ENCODE results near the gene HNRNPF. TPM values are rescaled to one million over a fixed set of nuclear protein-coding genes. Genes with fewer than 3 reads are reported as not detected.

Gene HNRNPF
- total and polyA plus RNA-seq, 4 donors = 64.5 to 150 (median 113) TPM

DNA sequence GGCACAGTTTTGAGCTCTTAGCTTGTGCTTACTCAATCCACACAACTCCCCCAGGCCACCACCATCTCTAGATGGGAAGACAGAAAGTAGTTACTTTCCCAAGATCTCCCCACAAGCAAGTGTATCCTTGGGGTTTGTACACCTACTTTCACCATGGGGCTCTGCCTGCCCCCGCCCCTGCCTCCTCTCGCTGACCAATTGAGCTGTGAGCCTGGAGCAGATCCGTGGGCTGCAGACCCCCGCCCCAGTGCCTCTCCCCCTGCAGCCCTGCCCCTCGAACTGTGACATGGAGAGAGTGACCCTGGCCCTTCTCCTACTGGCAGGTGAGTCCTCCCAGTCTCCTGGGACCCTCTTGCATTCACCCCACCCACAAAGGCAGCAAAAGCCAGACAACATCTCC lies 35.5 kb downstream of the HNRNPF start (continued):
- TF ChIP-seq GABPA (IDR thresholded peaks at IDR 0.05 in 1 of 2, conservative IDR thresholded peaks at IDR 0.05 in 1 of 2) (no peak), MAX (IDR thresholded peaks at IDR 0.05) (no peak), TAF1 (conservative IDR thresholded peaks at IDR 0.05) (no peak), NR2F2 (IDR thresholded peaks at IDR 0.05) (no peak), FOXA1 (IDR thresholded peaks at IDR 0.05) (no peak), SP1 (IDR thresholded peaks at IDR 0.05) (no peak)

DNA sequence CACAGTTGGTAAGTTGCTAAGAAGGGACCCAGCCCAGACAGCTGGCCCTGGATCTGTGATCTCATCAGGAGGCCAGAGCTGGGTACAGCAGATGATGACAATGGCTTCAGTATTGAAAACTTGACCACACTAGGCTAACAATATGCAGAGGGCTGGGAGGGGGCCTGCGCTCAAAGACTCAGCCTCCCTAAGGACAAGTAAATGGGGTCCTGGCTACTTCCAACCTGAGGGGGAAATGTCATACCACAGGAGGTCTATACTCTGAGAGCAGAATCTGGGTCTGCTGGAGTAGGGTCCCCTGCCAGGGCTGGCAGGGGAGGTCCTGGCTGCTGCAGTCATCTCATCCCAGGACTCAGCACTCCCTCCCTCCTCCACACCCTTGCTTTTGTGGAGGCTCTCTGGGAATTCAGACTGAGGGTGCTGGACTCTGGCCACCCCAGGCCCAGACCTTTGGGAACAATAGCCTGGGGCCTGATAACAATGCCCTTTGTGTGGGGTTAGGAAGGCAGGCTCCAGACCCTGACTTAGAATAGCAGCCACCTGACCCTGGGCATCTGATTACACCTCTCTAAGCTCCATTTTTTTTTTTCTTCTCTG lies 36.1 kb downstream of the HNRNPF start:
- 96% methylated on average over 1 of the region's 1 CpG for WGBS
- TF ChIP-seq YY1 (IDR thresholded peaks at IDR 0.05) = no peak
- TF ChIP-seq, protein P1, sequence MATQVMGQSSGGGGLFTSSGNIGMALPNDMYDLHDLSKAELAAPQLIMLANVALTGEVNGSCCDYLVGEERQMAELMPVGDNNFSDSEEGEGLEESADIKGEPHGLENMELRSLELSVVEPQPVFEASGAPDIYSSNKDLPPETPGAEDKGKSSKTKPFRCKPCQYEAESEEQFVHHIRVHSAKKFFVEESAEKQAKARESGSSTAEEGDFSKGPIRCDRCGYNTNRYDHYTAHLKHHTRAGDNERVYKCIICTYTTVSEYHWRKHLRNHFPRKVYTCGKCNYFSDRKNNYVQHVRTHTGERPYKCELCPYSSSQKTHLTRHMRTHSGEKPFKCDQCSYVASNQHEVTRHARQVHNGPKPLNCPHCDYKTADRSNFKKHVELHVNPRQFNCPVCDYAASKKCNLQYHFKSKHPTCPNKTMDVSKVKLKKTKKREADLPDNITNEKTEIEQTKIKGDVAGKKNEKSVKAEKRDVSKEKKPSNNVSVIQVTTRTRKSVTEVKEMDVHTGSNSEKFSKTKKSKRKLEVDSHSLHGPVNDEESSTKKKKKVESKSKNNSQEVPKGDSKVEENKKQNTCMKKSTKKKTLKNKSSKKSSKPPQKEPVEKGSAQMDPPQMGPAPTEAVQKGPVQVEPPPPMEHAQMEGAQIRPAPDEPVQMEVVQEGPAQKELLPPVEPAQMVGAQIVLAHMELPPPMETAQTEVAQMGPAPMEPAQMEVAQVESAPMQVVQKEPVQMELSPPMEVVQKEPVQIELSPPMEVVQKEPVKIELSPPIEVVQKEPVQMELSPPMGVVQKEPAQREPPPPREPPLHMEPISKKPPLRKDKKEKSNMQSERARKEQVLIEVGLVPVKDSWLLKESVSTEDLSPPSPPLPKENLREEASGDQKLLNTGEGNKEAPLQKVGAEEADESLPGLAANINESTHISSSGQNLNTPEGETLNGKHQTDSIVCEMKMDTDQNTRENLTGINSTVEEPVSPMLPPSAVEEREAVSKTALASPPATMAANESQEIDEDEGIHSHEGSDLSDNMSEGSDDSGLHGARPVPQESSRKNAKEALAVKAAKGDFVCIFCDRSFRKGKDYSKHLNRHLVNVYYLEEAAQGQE (IDR thresholded peaks at IDR 0.05) = no peak
- TF ChIP-seq TAF1 (conservative IDR thresholded peaks at IDR 0.05) = no peak
- no peak for TF ChIP-seq CTCF (IDR thresholded peaks at IDR 0.05; ENCODE audit: low read depth, low read length, missing input control)
- TF ChIP-seq JUND (IDR thresholded peaks at IDR 0.05) = no peak
- TF ChIP-seq MAX (IDR thresholded peaks at IDR 0.05) = no peak
- TF ChIP-seq HNF4G (IDR thresholded peaks at IDR 0.05) = no peak
- TF ChIP-seq EGR1 (IDR thresholded peaks at IDR 0.05; ENCODE audit: low read depth in 2 of 2) = no peak
- TF ChIP-seq GABPA (IDR thresholded peaks at IDR 0.05 in 1 of 2, conservative IDR thresholded peaks at IDR 0.05 in 1 of 2) = no peak
- TF ChIP-seq HNF4A (conservative IDR thresholded peaks at IDR 0.05) = no peak
- TF ChIP-seq RXRA (IDR thresholded peaks at IDR 0.05) = no peak
- no peak for TF ChIP-seq FOXA2 (IDR thresholded peaks at IDR 0.05)
- no peak for TF ChIP-seq ZBTB33 (IDR thresholded peaks at IDR 0.05)
- no peak for DNase-seq (ENCODE audit: low spot score)
- Histone ChIP-seq H3K9me3 (ENCODE audit: control insufficient read depth in 4 of 4, low read length in 3 of 4) (no peaks in the 10 kb centered on the region), H3K27ac (ENCODE audit: low read depth in 1 of 2, low read length in 2 of 2) (no peak overlapping the region), H3K36me3 (ENCODE audit: control insufficient read depth in 4 of 4, insufficient read depth in 3 of 4, low read depth in 1 of 4, low read length in 3 of 4) (no peaks in the 10 kb centered on the region), H3K9ac (ENCODE audit: low read depth in 1 of 2, low read length in 2 of 2) (no peak overlapping the region), H3K27me3 (ENCODE audit: control insufficient read depth in 4 of 4, insufficient read depth in 4 of 4, low read length in 3 of 4) (no peaks in the 10 kb centered on the region), H3K4me1 (ENCODE audit: control insufficient read depth in 4 of 4, insufficient read depth in 4 of 4, low read length in 3 of 4) (no peaks in the 10 kb centered on the region), H3K4me3 (ENCODE audit: low read depth in 1 of 3, low read length in 3 of 3) (no peak overlapping the region)
